Natural killer cell treated with Interleukin-12 subunit alpha and Interleukin-12 subunit beta and Interleukin-15 and Interleukin-18, amount 100 ng/mL, for 72 hours (primary cell): Measurements from ENCODE around the gene RAD9A. TPM values are rescaled to one million over a fixed set of nuclear protein-coding genes. Genes with fewer than 3 reads are reported as not detected.

Experiments used
- ATAC-seq, 2 donors: fragments of 150-1000 bp; cut with Tn5 transposase in 1 of 2; sonication (Bioruptor Pico), chemical (Tn5 transposase) in 1 of 2; 2 replicates each; pipeline ENCODE4 v1.10.0; 2021
- DNase-seq: peaks from one replicate; pipeline ENCODE4 v3.0.0; 2022; ENCODE audit warnings: low spot score
- H3K27ac Mint-ChIP-seq, 2 donors: 1 replicate in 1 of 2; 2 replicates in 1 of 2; pipeline ENCODE4 v1.8.0; 2022; ENCODE audit warnings: mixed read lengths in 2 of 2, mild to moderate bottlenecking in 1 of 2, moderate library complexity in 1 of 2
- H3K27me3 Mint-ChIP-seq, 2 donors: 1 replicate in 1 of 2; 2 replicates in 1 of 2; pipeline ENCODE4 v1.8.0; 2022; ENCODE audit warnings: mixed read lengths in 2 of 2
- H3K36me3 Mint-ChIP-seq: one replicate; pipeline ENCODE4 v1.8.0; 2022; ENCODE audit warnings: mixed read lengths
- H3K4me1 Mint-ChIP-seq, 2 donors: 1 replicate in 1 of 2; 2 replicates in 1 of 2; pipeline ENCODE4 v1.8.0; 2022; ENCODE audit warnings: low read depth in 2 of 2, mixed read lengths in 2 of 2, mild to moderate bottlenecking in 1 of 2
- H3K4me3 Mint-ChIP-seq: one replicate; pipeline ENCODE4 v1.8.0; 2022; ENCODE audit warnings: mixed read lengths
- H3K9me3 Mint-ChIP-seq: 2 replicates; pipeline ENCODE4 v1.8.0; 2022; ENCODE audit warnings: mixed read lengths
- total RNA-seq, 2 donors: library from RNA; stranded (reverse); gene quantifications; one replicate each; pipeline ENCODE4 v1.2.3, GENCODE V29; 2022

Gene RAD9A
- total RNA-seq, 2 donors from 2014 or later, result 25.9 to 47.8 TPM

DNA sequence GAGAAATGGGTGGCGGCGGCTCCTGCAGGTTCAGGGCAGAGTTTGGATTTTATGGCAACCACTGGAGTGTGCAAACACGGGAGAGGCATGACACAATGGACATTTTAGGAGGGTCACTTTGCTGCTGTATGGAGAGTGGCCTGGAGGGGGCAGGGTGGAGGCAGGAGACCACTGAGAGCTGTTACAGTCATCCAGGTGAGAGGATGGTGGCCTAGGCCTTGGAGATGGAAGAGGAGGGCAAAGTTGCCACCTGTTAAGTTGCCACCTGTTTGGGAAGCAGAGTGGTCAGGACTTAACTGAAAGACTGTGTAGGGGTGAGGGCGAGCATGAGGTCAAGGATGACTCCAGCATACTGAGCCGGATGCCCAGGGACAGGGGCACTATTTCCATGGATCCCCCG lies 2.3 kb upstream of the RAD9A start:
- H3K27me3 Mint-ChIP-seq, result peaks cover 0 to 6% of the 10 kb centered on the region in 2 donors
- H3K27ac Mint-ChIP-seq, result peak overlapping the region; percentile 47 to 58

GRCh38 chr11:67390947-67391303 lies 861 bp upstream of the RAD9A start:
- peak overlapping the region; percentile 62 to 72 for H3K27ac Mint-ChIP-seq
- H3K27me3 Mint-ChIP-seq, result no peaks in the 10 kb centered on the region
- H3K4me1 Mint-ChIP-seq, result peaks cover 23 to 29% of the 10 kb centered on the region in 2 donors
- H3K4me3 Mint-ChIP-seq, result peak overlapping the region; percentile 85
- DNase-seq (no peak), ATAC-seq (no peak)
- no peaks in the 10 kb centered on the region for H3K36me3 Mint-ChIP-seq
- H3K9me3 Mint-ChIP-seq, result no peaks in the 10 kb centered on the region

More for the DNA sequence above, 2.3 kb upstream of the RAD9A start:
- DNase-seq, result no peak
- Mint-ChIP-seq H3K36me3 (no peaks in the 10 kb centered on the region), H3K4me3 (peak overlapping the region; percentile 76), H3K9me3 (no peaks in the 10 kb centered on the region), H3K4me1 (peaks cover 23 to 29% of the 10 kb centered on the region in 2 donors)
- no peak for ATAC-seq

GRCh38 chr11:67392183-67392715 lies 463 bp downstream of the RAD9A start:
- no peaks in the 10 kb centered on the region for H3K36me3 Mint-ChIP-seq
- no peaks in the 10 kb centered on the region for H3K27me3 Mint-ChIP-seq
- H3K4me1 Mint-ChIP-seq, result peaks cover 27 to 37% of the 10 kb centered on the region in 2 donors
- H3K4me3 Mint-ChIP-seq, result peak overlapping the region; percentile 85
- H3K27ac Mint-ChIP-seq, result peak overlapping the region; percentile 62 to 64
- no peaks in the 10 kb centered on the region for H3K9me3 Mint-ChIP-seq
- no peak for DNase-seq
- ATAC-seq, result no peak

DNA sequence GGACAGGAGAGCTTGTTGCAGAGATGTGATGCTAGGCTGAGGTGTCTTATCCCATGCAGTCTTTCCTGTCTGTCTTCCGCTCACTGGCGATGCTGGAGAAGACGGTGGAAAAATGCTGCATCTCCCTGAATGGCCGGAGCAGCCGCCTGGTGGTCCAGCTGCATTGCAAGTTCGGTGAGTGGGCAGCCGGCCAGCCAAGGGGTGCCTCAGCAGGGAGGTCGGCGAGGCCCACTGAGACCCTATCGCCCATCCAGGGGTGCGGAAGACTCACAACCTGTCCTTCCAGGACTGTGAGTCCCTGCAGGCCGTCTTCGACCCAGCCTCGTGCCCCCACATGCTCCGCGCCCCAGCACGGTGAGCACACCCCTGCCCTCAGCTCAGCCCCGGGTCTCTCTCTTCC lies 1.7 kb downstream of the RAD9A start:
- Mint-ChIP-seq H3K27ac (no peak overlapping the region), H3K4me1 (peaks cover 33 to 40% of the 10 kb centered on the region in 2 donors), H3K27me3 (no peaks in the 10 kb centered on the region), H3K4me3 (peak overlapping the region; percentile 85), H3K9me3 (no peaks in the 10 kb centered on the region), H3K36me3 (no peaks in the 10 kb centered on the region)
- ATAC-seq (no peak), DNase-seq (no peak)

GRCh38 chr11:67393990-67394389 lies 2.2 kb downstream of the RAD9A start:
- H3K27ac Mint-ChIP-seq, result no peak overlapping the region
- DNase-seq (no peak), ATAC-seq (no peak)
- H3K9me3 Mint-ChIP-seq, result no peaks in the 10 kb centered on the region
- peak overlapping the region; percentile 85 for H3K4me3 Mint-ChIP-seq
- no peaks in the 10 kb centered on the region for H3K36me3 Mint-ChIP-seq
- H3K4me1 Mint-ChIP-seq, result peaks cover 32 to 39% of the 10 kb centered on the region in 2 donors
- no peaks in the 10 kb centered on the region for H3K27me3 Mint-ChIP-seq

DNA sequence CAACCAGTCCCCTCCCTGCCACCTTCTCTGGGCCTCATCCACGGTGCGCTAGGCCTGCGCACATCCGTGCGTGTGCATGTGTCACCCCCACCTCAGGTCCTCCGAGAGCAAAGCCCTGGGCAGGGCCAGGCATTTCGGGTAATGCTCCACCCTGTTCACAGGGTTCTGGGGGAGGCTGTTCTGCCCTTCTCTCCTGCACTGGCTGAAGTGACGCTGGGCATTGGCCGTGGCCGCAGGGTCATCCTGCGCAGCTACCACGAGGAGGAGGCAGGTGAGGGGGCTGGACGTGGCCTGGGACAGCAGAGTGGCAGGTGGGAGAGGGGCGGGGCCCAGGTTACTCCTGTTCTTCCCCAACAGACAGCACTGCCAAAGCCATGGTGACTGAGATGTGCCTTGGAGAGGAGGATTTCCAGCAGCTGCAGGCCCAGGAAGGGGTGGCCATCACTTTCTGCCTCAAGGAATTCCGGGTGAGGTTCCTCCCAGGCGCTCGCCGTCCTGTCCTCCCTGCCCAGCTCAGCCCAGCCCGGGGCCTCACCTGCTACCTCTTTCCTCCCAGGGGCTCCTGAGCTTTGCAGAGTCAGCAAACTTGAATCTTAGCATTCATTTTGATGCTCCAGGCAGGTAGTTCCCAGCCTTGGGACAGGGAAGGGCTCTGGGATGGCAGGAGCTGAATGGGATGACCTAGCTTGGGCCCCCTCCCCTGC lies 3.9 kb downstream of the RAD9A start:
- no peaks in the 10 kb centered on the region for H3K9me3 Mint-ChIP-seq
- peak overlapping the region; percentile 67 to 89 for H3K27ac Mint-ChIP-seq
- no peaks in the 10 kb centered on the region for H3K27me3 Mint-ChIP-seq
- peaks cover 4% of the 10 kb centered on the region for H3K36me3 Mint-ChIP-seq
- ATAC-seq, result no peak
- peaks cover 27 to 39% of the 10 kb centered on the region in 2 donors for H3K4me1 Mint-ChIP-seq
- no peak overlapping the region for H3K4me3 Mint-ChIP-seq
- no peak for DNase-seq

- no peak for DNase-seq
- peaks cover 4% of the 10 kb centered on the region for H3K36me3 Mint-ChIP-seq
- no peaks in the 10 kb centered on the region for H3K27me3 Mint-ChIP-seq
- H3K9me3 Mint-ChIP-seq, result no peaks in the 10 kb centered on the region
- H3K27ac Mint-ChIP-seq, result peak overlapping the region; percentile 67 to 89
- H3K4me1 Mint-ChIP-seq, result peaks cover 27 to 37% of the 10 kb centered on the region in 2 donors
- no peak overlapping the region for H3K4me3 Mint-ChIP-seq
- no peak for ATAC-seq
These were observed 4.4 kb downstream of the RAD9A start for GRCh38 chr11:67396259-67396581.

DNA sequence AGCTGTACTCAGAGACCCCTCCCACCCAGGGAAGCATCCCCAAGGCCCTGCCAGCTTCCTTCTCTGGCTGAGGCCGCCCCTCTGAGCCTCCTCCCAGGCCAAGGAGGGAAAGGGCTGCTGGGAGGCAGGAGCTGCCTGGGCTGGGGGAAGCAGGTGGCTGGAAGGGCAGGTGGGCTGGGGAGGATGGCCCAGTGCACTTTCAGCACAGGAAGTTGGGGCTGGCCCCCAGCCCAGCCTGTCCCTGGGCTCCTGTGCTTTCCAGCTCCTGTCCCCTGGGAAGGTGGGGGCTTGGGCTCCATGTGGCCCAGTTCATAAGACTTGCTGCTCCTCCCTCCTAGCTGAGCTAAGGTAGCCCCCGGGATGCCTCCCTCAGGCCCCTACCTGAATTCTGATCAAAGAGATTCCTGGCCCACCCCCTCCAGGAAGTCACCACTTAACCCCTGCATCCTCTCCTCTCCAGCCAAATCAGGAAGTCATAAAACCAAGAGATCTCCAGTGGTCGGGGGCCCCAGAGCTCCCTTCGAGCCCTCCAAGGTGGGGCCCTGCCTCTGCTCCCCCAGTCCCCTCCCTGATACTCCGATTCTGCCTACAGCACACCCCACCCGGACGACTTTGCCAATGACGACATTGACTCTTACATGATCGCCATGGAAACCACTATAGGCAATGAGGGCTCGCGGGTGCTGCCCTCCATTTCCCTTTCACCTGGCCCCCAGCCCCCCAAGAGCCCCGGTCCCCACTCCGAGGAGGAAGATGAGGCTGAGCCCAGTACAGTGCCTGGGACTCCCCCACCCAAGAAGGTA lies 5.0 kb downstream of the RAD9A start:
- ATAC-seq (no peak), DNase-seq (no peak)
- Mint-ChIP-seq H3K4me1 (peaks cover 27 to 35% of the 10 kb centered on the region in 2 donors), H3K27me3 (no peaks in the 10 kb centered on the region), H3K36me3 (peaks cover 4% of the 10 kb centered on the region), H3K9me3 (no peaks in the 10 kb centered on the region), H3K27ac (peak overlapping the region; percentile 67 to 89), H3K4me3 (peak overlapping the region; percentile 62)

GRCh38 chr11:67397536-67397935 lies 5.8 kb downstream of the RAD9A start:
- ATAC-seq (no peak), DNase-seq (no peak)
- peak overlapping the region; percentile 67 to 75 for H3K27ac Mint-ChIP-seq
- peaks cover 26 to 31% of the 10 kb centered on the region in 2 donors for H3K4me1 Mint-ChIP-seq
- no peaks in the 10 kb centered on the region for H3K27me3 Mint-ChIP-seq
- H3K9me3 Mint-ChIP-seq, result no peaks in the 10 kb centered on the region
- H3K36me3 Mint-ChIP-seq, result peaks cover 4% of the 10 kb centered on the region
- peak overlapping the region; percentile 41 for H3K4me3 Mint-ChIP-seq

DNA sequence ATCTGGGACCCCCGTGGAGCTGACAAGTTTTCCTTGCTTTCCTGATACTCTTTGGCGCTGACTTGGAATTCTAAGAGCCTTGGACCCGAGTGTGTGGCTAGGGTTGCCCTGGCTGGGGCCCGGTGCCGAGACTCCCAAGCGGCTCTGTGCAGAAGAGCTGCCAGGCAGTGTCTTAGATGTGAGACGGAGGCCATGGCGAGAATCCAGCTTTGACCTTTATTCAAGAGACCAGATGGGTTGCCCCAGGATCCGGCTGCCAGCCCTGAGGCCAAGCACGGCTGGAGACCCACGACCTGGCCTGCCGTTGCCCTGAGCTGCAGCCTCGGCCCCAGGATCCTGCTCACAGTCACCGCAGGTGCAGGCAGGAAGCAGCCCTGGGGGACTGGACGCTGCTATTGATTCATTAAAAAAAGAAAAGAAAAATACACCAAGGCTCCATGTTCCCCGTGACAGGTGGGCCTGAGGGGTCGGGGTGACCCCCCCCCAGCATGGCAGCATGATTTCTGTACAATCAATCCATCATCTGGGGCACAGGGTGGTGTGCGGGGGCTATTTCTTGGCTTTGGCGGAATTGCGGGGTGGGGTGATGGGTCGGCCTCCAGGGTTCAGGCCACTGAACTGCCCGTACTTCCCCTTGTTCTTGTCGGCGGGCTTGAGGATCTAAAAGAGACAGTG lies 6.3 kb downstream of the RAD9A start:
- Mint-ChIP-seq H3K36me3 (peaks cover 4% of the 10 kb centered on the region), H3K27me3 (no peaks in the 10 kb centered on the region), H3K4me3 (peak overlapping the region; percentile 41), H3K27ac (peak overlapping the region; percentile 55 to 75), H3K4me1 (peaks cover 24 to 28% of the 10 kb centered on the region in 2 donors), H3K9me3 (no peaks in the 10 kb centered on the region)
- DNase-seq (no peak), ATAC-seq (no peak)

DNA sequence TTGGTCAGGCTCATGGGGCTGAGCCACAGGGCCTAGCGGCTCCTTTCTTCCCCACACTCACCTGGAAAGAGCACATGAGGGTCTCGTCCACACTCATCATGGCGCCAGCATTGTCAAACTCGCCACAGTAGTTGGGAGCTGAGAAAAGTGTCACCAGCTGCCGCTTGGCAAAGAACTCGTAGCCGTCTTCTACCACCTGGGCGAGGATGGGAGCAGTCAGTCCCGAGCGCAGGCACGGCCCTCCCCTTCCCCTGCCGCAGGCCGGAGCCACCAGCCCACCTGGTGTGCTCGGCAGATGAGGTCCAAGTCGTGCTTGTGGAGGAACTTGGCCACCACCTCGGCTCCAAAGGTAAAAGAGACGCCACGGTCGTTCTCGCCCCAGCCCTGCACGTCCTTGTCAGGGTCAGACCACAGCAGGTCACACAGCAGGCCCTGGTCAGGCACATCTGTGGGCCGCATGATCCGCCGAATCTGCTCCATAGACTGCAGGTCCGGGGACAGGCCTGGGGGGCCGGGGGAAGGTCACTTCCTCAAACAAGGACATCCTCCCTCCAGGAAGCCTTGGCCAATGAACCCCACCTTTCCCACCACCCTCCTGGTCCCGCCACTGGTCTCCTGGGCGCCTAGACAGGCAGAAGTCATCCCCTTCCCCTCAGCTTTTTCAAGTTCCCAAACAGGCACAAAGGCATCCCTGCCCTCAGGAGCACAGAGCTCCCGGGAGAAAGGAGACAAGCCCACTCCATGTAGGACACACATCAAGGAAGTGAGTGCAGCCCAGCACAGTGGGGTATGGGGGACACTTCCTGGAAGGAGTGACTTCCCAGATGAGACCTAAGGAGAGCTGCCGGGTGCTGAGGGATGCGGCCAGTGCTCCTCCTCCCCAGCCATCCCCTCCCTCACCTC lies 7.1 kb downstream of the RAD9A start:
- no peak overlapping the region for H3K27ac Mint-ChIP-seq
- peaks cover 4% of the 10 kb centered on the region for H3K36me3 Mint-ChIP-seq
- peak overlapping the region; percentile 30 for H3K4me3 Mint-ChIP-seq
- no peak for DNase-seq
- no peaks in the 10 kb centered on the region for H3K27me3 Mint-ChIP-seq
- no peaks in the 10 kb centered on the region for H3K9me3 Mint-ChIP-seq
- no peak for ATAC-seq
- H3K4me1 Mint-ChIP-seq, result peaks cover 27 to 32% of the 10 kb centered on the region in 2 donors

GRCh38 chr11:67400251-67400941 lies 8.6 kb downstream of the RAD9A start:
- no peak for DNase-seq
- H3K27me3 Mint-ChIP-seq, result no peaks in the 10 kb centered on the region
- peaks cover 35 to 40% of the 10 kb centered on the region in 2 donors for H3K4me1 Mint-ChIP-seq
- no peak for ATAC-seq
- peak overlapping the region; percentile 96 for H3K4me3 Mint-ChIP-seq
- H3K9me3 Mint-ChIP-seq, result no peaks in the 10 kb centered on the region
- peak overlapping the region; percentile 71 to 87 for H3K27ac Mint-ChIP-seq
- H3K36me3 Mint-ChIP-seq, result peaks cover 4% of the 10 kb centered on the region
